ENCODE data around the gene TSPAN10.

The TSPAN10 gene

DNA sequence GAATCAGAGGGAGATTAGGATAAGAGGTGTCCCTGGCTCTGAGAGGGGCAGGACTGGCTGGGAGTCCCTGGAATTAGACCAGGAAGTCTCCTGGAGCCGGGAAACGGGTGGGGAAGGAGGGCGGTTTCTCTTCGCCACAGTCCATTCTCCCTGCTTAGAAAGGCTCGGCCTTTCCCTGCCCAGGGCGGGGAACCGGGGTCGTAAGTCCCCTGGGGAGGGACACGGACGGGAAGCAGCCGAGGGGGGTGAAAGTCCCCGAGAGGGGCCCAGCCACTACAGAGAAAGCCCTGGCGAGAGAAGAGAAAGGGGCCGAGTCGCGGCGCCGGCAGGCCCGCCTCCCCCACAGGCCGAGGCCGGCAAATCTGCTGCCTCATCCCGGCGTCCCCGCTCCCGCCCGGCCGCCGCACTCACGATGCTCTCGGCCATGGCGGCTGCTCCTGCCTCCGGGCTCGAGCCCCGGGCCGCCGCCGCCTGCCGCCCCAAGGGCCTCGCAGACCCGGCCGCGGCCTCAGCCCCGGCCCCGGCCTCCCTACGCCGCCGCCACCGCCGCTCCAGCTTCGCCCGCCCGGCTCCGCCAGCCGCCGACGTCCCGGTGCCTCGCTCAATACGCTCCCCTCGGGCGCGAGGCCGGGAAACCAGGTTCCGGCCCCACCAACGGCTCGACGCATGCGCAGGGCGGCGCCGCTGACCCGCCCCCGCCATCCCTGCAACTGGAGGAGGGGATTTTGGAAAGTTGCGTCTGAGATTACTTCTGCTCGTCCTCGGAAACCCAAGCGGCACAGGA is at the start of gene TSPAN10, which contains the start of gene NPLOC4:
TSPAN10 (plus strand) TSS at position 692 of the 784 bp plus-strand sequence. CDS start 5,217 bp downstream, outside the sequence.
NPLOC4 (minus strand) TSS at position 608 of the 784 bp plus-strand sequence; CDS start at position 426, 182 bp downstream.
- peak; percentile 90 to 94 for DNase-seq (ENCODE audit: low spot score in 2 of 2)
- peaks cover 45% of the 10 kb centered on the region for H3K36me3 Mint-ChIP-seq
- H3K4me3 Mint-ChIP-seq: peak within 1 kb of the TSS; percentile 96
- peaks cover 12% of the 10 kb centered on the region for H3K4me1 Mint-ChIP-seq
- H3K9me3 Mint-ChIP-seq: no peaks in the 10 kb centered on the region
- peak within 1 kb of the TSS; percentile 98 for H3K27ac Mint-ChIP-seq
- ATAC-seq: peak; percentile 95

DNA sequence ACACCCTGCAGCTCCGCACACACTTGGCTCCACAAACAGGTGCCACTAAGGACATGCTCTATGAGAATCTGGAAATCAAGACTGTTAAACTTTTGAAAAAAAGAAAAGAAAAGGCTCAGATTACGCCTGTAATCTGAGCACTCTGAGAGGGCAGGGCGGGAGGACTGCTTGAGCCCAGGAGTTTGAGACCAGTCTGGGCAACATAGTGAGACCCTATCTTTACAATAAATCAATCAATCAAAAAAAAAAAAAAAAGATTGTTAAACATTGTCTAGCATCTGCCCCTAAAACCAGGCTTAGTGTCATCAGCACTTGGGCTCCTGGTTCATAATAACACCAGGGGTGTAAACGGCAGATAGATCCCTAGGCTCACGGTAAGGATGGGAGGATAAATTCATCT is 47.4 kb upstream of the TSPAN10 start:
- H3K4me1 Mint-ChIP-seq: no peaks in the 10 kb centered on the region
- no peak overlapping the region for H3K4me3 Mint-ChIP-seq
- no peak for DNase-seq (ENCODE audit: low spot score in 2 of 2)
- ATAC-seq: no peak
- H3K9me3 Mint-ChIP-seq: no peaks in the 10 kb centered on the region
- no peak overlapping the region for H3K27ac Mint-ChIP-seq
- peaks cover 100% of the 10 kb centered on the region for H3K36me3 Mint-ChIP-seq

DNA sequence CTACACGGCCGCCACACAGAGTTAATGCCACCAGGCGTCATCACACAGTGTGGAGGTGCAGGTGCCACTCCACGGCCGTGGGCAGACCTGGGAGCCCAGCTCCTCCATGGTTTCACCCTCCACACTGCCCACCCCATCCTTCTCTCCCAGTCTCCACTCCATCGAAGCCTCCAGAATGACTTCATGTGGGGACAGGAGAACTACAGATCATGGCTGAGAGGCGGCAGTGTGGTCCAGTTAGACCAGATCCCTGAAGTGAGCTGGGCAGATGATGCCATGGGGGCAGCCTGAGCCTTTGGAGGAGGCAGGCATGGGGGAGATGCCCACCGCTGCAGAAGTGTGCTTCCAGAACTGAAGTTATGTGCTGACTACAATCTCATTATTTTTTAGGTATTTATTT is 46.9 kb upstream of the TSPAN10 start:
- DNase-seq (ENCODE audit: low spot score in 2 of 2): no peak
- ATAC-seq: no peak
- Mint-ChIP-seq H3K36me3 (peaks cover 100% of the 10 kb centered on the region), H3K4me3 (no peak overlapping the region), H3K4me1 (no peaks in the 10 kb centered on the region), H3K27ac (no peak overlapping the region), H3K9me3 (no peaks in the 10 kb centered on the region)

DNA sequence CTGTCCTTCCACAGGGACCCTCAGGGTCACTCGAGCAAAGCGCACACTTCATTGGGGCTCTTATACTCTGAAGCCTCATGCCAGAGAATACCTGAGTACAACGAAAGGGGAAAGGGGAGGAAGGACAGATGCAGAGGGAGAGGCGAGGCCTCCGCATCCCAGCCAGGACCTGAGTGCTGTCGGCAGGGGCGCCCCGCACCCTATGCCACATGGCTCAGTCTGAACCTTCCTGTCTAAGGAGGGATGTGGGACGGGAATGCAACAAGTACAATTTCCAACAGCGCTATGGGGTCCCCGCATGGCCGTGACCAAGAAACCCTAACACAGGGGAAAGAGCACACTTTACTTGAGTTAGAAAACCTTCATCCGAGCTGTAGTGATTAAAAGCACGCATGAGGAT is 45.0 kb upstream of the TSPAN10 start:
- Mint-ChIP-seq H3K9me3 (no peaks in the 10 kb centered on the region), H3K27ac (no peak overlapping the region), H3K36me3 (peaks cover 100% of the 10 kb centered on the region), H3K4me1 (no peaks in the 10 kb centered on the region), H3K4me3 (no peak overlapping the region)
- no peak for DNase-seq (ENCODE audit: low spot score in 2 of 2)
- no peak for ATAC-seq

DNA sequence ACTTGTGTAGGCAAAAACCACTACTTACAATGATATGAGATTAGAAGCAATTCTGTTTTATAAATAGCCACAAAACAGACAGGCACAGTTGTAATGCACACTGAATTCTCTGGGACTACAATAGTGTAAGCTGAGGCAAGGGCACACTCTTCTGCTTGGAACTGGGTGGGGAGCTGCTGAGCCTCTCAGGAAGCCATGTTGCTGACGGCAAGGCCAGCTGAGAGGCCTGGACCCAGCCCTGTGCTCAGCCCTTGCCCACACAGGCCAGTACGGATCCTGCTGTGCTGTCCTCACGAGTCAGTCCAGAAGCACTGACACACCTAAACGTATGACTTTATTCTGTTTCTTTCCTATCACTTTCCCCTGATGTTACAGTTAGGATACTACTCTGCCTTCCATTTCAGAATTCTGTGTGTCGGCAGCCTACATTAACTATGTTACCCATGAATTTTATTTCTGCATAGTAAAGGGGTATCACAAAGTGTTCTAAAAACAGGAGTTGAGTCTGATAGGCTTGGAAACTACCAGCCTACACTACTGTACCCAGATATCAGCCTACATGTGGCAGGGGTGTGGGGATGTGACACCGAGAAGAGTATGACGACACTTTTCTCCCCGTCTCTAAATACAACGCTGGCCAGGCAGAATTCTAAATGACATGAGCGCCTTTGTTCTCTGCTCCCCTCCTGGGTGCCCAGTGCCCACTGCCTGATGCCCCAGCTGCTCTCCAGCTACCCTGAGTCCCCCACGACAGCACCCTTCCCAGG is 43.7 kb upstream of the TSPAN10 start:
- Mint-ChIP-seq H3K36me3 (peaks cover 100% of the 10 kb centered on the region), H3K27ac (peak overlapping the region; percentile 27), H3K4me1 (no peaks in the 10 kb centered on the region), H3K4me3 (no peak overlapping the region), H3K9me3 (no peaks in the 10 kb centered on the region)
- ATAC-seq (no peak), DNase-seq (ENCODE audit: low spot score in 2 of 2) (no peak)

DNA sequence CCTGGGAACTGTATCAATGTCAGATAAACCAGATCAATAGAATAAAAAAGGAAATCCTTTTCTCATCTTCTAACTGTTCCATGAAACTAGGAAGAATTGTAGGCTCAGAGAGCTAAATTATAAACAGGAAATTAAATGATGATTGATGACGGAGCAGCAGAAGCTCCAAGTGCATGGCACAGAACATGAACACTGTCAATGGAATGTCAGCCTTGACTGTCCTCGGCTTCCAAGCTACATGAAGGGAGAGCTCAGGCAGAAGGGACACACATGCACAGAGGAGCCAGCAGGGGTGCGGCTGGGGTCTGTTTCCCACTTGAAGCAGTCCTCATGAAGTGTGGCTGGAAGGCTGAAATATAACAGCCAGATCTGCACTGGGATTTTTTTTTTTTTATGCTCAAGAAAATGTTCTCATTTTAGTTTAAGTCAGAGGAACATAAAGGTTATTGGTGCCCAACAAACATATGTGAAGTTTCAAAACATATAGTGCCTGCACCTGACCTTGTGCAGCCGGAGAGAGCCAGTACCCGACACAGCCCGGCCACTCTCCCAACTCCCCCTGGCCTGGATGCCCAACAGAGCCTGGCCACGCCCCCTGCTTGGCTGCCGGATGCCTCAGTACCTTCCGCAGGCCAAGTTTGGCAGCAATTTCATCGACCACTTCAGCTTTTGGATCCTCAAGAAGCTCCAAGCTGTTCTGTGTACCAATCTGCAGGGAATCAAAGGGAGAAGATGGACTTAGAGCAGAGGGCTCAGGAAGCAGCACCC is 37.1 kb upstream of the TSPAN10 start:
- Mint-ChIP-seq H3K36me3 (peaks cover 100% of the 10 kb centered on the region), H3K4me1 (peaks cover 8% of the 10 kb centered on the region), H3K4me3 (no peak overlapping the region), H3K27ac (no peak overlapping the region), H3K9me3 (no peaks in the 10 kb centered on the region)
- ATAC-seq: no peak
- DNase-seq (ENCODE audit: low spot score in 2 of 2): no peak

DNA sequence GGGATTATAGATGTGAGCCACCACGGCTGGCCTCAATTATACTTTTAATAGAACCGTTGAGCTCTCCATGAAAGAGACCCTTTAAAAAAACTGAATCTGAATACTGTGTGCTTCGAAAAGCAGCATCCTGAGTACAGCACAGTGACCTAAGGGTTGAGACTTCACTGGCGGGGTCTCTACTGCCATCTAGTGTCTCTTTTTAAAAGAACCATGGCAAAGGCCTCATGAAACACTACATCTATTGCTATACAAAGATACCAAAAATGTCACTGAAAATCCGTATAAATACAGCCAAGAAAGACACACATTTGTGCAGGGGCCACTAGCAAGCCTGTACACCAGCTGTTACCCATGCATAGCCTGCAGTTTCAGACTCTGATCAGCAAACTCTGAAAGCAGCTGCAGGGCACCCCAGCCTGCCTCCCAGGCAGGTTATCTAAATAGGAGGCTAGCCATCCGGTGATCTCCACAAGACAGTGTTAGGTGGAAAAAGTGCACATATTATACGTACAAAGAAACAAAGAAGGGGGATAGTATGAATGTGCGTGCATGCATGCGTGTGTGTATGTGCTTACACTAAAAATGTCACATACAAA is 35.4 kb upstream of the TSPAN10 start:
- H3K27ac Mint-ChIP-seq: no peak overlapping the region
- DNase-seq (ENCODE audit: low spot score in 2 of 2) (peak; percentile 21 to 56), ATAC-seq (peak; percentile 92)
- H3K4me1 Mint-ChIP-seq: peaks cover 8% of the 10 kb centered on the region
- no peaks in the 10 kb centered on the region for H3K9me3 Mint-ChIP-seq
- H3K4me3 Mint-ChIP-seq: no peak overlapping the region
- H3K36me3 Mint-ChIP-seq: peaks cover 100% of the 10 kb centered on the region

DNA sequence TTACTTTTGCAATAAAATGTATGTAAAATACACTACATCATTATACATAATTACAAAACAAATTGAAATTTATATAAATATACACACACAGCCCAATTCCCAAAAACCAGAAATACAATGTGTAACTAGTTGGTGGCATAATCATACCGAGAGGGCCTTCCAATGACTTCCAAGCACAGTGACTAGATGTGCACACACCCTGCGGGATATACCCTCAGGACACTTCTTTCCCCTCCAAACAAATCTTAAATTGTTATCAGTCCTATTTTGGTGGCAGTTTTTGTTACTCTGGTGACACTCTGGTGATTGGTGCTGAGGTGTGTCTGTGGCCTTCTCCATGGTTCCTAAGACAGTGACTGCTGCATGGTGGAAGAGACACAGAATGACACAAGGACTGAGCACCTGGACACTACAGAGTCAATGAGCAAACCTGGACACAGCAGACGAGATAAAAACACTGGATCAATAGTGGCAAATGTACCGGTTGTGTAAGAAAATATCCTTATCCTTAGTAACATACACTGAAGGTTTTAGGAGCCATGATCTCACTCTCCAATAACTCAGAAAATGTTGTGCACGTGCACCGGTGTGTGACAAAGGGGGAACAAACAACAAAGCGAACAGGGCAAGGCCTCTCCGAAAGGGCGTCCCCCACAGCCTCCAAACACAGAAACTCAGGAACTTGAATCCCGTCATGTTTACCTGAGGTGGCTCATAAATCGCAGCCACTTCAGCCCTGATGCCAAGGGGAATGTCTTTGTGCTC is 33.0 kb upstream of the TSPAN10 start:
- DNase-seq (ENCODE audit: low spot score in 2 of 2) (no peak), ATAC-seq (no peak)
- Mint-ChIP-seq H3K36me3 (peaks cover 100% of the 10 kb centered on the region), H3K4me1 (peaks cover 21% of the 10 kb centered on the region), H3K27ac (no peak overlapping the region), H3K4me3 (no peak overlapping the region), H3K9me3 (no peaks in the 10 kb centered on the region)

DNA sequence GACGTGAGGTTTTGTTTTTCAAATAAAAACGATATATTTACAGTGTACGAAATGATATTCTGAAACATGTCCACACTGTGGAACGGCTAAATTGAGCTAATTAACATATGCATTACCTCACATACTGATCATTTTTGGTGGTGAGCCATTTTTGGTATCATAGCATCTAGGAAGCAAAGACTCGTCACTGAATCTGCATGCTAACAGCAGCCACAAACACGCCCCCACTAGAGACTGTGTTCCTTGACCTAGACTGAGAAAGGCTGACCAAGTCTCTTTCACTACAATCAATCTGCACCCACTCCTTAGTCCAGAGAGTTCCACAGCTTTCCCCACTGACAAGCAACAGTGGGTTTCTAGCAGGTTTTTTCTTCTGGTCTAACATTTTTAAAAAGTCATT is 29.6 kb upstream of the TSPAN10 start:
- H3K27ac Mint-ChIP-seq: peak overlapping the region; percentile 69
- H3K4me1 Mint-ChIP-seq: peaks cover 13% of the 10 kb centered on the region
- no peaks in the 10 kb centered on the region for H3K9me3 Mint-ChIP-seq
- ATAC-seq: peak; percentile 73
- H3K4me3 Mint-ChIP-seq: no peak overlapping the region
- H3K36me3 Mint-ChIP-seq: peaks cover 99% of the 10 kb centered on the region
- DNase-seq (ENCODE audit: low spot score in 2 of 2): no peak

DNA sequence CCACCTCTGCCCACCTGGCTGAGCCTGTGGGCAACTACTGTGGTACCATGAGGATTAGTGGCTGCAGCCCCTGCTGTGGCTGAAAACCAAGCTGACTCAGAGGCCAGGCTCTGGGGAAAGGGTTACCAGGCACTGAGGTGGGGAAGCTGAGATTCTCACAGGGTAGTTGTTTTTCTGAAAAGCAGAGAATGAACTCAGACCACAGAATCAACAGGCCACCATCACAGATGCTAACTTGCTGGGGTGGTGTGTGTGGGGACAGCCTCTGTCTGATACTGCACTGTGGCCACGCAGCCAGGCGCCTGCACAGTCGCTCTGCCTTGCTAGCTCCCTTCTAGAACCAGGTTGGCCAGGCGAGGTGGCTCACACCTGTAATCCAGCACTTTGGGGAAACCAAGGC is 28.9 kb upstream of the TSPAN10 start:
- DNase-seq (ENCODE audit: low spot score in 2 of 2) (peak; percentile 5 to 51), ATAC-seq (peak; percentile 92)
- Mint-ChIP-seq H3K9me3 (no peaks in the 10 kb centered on the region), H3K27ac (peak overlapping the region; percentile 69), H3K36me3 (peaks cover 99% of the 10 kb centered on the region), H3K4me1 (peaks cover 13% of the 10 kb centered on the region), H3K4me3 (no peak overlapping the region)

DNA sequence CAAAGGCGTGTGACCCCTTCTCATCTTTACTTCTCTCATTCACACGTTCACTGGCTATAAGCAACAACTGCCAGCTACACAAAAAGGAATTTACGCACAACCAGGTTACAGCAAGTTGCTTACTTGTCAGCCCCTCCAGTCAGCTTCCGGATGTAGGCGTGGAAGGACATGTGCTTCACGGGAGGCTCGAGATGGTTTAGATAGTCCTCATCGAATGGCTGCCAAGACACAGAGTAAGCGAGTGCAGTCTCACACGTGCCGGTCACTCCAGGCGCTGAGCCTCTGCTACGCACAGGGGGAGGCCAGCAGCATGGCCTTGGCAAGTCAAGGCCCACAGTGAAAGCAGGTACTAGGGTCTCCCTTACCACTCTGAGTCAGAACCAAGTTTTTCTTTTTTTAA is 28.4 kb upstream of the TSPAN10 start:
- Mint-ChIP-seq H3K9me3 (no peaks in the 10 kb centered on the region), H3K4me3 (no peak overlapping the region), H3K36me3 (peaks cover 99% of the 10 kb centered on the region), H3K4me1 (peaks cover 14% of the 10 kb centered on the region), H3K27ac (peak overlapping the region; percentile 69)
- no peak for DNase-seq (ENCODE audit: low spot score in 2 of 2)
- ATAC-seq: no peak

DNA sequence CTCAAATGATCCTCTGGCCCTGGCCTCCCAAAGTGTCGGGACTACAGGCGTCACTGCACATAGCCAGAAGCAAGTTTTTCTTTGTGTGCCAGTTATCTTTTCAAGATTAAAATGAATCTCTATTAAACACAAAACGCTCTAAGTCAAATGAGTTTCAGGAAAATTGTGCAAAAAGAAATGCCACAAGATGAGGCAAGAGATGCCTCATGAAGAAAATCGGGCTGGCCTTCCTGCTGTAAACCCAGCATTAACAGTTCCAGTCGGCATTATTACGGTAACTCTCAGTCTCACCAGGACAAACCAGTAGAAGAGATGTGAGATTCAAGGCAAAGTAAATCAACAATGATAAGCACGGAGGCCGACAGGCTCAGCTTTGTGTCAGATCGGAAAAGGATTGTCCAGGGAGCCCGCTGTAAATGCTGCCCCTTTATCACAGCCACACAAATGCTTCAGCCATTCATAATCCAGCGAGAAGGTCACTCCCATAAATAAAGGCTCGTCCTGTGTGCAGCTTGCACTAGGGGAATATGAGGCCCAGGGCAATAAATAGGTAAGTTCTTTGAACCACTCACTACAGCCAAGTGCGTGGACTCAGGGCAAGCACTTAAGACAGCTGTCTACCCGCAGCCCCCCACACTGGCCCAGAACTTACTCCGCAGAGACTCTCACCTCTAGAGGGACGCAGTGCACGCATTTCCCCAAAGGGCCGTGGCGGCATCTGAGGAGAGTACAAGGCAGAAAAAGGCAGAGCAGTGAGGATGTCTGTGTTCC is 27.3 kb upstream of the TSPAN10 start:
- Mint-ChIP-seq H3K4me3 (no peak overlapping the region), H3K27ac (no peak overlapping the region), H3K36me3 (peaks cover 99% of the 10 kb centered on the region), H3K4me1 (peaks cover 25% of the 10 kb centered on the region), H3K9me3 (no peaks in the 10 kb centered on the region)
- no peak for ATAC-seq
- DNase-seq (ENCODE audit: low spot score in 2 of 2): no peak

DNA sequence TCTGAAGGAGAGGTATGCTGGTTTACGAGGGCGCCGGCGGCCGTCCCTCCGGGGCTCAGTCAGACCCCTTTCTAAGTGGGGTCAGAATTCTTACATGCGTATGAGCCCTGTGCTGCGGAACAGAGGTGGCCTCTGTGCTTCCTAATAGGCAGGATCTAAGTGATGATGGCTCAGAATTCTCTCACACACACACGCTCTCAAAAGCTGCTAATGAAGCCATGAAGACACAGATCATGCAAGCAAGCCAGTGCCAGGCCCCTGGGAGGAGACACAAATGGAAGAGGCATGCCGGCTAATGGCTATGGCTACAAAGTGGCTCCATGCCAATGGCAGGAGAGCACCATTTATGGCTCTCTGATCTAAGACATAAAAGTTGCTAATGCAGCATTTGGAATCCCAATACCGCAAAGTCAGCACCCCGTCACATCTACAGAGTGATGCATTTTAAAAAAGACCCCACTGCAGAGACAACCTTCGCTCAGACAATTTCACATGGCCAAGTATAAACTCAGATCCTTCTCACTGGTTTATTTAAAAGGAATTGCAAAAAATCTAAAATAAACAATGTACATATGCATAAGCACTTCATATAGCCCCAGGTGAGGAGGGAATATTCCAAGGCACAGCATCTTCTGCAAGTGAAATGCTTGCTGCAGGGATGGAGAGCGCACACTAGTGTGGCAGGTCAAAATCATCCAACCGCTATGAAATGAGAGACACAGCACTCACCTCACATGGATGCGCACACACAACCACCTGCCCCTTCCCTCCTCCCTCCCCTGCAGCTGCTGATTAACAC is 24.6 kb upstream of the TSPAN10 start:
- no peak overlapping the region for H3K4me3 Mint-ChIP-seq
- ATAC-seq (no peak), DNase-seq (ENCODE audit: low spot score in 2 of 2) (no peak)
- peak overlapping the region; percentile 64 for H3K27ac Mint-ChIP-seq
- H3K36me3 Mint-ChIP-seq: peaks cover 99% of the 10 kb centered on the region
- H3K9me3 Mint-ChIP-seq: no peaks in the 10 kb centered on the region
- H3K4me1 Mint-ChIP-seq: peaks cover 45% of the 10 kb centered on the region

Data from stimulated activated effector memory CD8-positive, alpha-beta T cell treated with anti-CD3 and anti-CD28 coated beads, Interleukin-12 subunit alpha, Interleukin-12 subunit beta, amount 100 ng/mL, for 72 hours (primary cell).